GM23338 (cell line): Measurements from ENCODE around the gene GPC6. TPM values are rescaled to one million over a fixed set of nuclear protein-coding genes. Genes with fewer than 3 reads are reported as not detected.

Experiments
- ATAC-seq: fragments of 200-7000 bp; cut with Tn5 transposase; 3 replicates; pipeline ENCODE4 v1.9.1; 2020
- DNase-seq: peaks from one replicate; pipeline ENCODE4 v3.0.0-alpha.2; 2015; ENCODE audit warnings: low spot score
- H2AFZ ChIP-seq: fragments of 200-600 bp; sonication (generic); 2 replicates; pipeline ENCODE4 v1.8.0; 2016; ENCODE audit warnings: antibody characterized with exemption, mild to moderate bottlenecking, moderate library complexity
- H3F3A ChIP-seq: fragments of 200-600 bp; sonication (generic); replicated peaks from 2 replicates; pipeline ENCODE4 v1.8.0; 2017; ENCODE audit warnings: antibody characterized with exemption, mixed run types, low read depth
- H3K27ac ChIP-seq: fragments of 200-600 bp; sonication (generic); 2 replicates; pipeline ENCODE4 v1.6.1; 2016; ENCODE audit warnings: low read depth
- H3K27me3 ChIP-seq: fragments of 200-600 bp; sonication (generic); 2 replicates; pipeline ENCODE4 v1.8.0; 2016; ENCODE audit warnings: mild to moderate bottlenecking, mixed run types, moderate library complexity; ENCODE audit not compliant: insufficient read depth
- H3K36me3 ChIP-seq: fragments of 200-600 bp; sonication (generic); 2 replicates; pipeline ENCODE4 v1.8.0; 2016; ENCODE audit warnings: mild to moderate bottlenecking; ENCODE audit not compliant: insufficient read depth
- H3K4me1 ChIP-seq: fragments of 200-600 bp; sonication (generic); 2 replicates; pipeline ENCODE4 v1.8.0; 2016; ENCODE audit warnings: mild to moderate bottlenecking, moderate library complexity; ENCODE audit not compliant: insufficient read depth
- H3K4me2 ChIP-seq: fragments of 200-600 bp; sonication (generic); 2 replicates; pipeline ENCODE4 v1.7.1; 2017; ENCODE audit warnings: mixed run types
- H3K4me3 ChIP-seq: fragments of 200-600 bp; sonication (generic); 2 replicates; pipeline ENCODE4 v1.6.1; 2016; ENCODE audit warnings: mixed run types
- H3K79me2 ChIP-seq: fragments of 200-600 bp; sonication (generic); replicated peaks from 2 replicates; pipeline ENCODE4 v1.8.0; 2017; ENCODE audit warnings: mild to moderate bottlenecking; ENCODE audit not compliant: insufficient read depth
- H3K9me2 ChIP-seq: fragments of 200-600 bp; sonication (generic); 2 replicates; pipeline ENCODE4 v1.8.0; 2017; ENCODE audit not compliant: insufficient read depth
- H4K20me1 ChIP-seq: fragments of 200-600 bp; sonication (generic); replicated peaks from 2 replicates; pipeline ENCODE4 v1.8.0; 2017; ENCODE audit warnings: mild to moderate bottlenecking; ENCODE audit not compliant: insufficient read depth
- H3K27ac Mint-ChIP-seq: 2 replicates; pipeline ENCODE4 v1.8.0; 2020; ENCODE audit warnings: inconsistent platforms, mild to moderate bottlenecking, moderate library complexity, mixed read lengths
- H3K27me3 Mint-ChIP-seq: 3 replicates; pipeline ENCODE4 v1.8.0; 2022; ENCODE audit warnings: low read depth, mild to moderate bottlenecking, moderate library complexity, mixed read lengths, inconsistent platforms; ENCODE audit not compliant: insufficient read depth, poor library complexity
- H3K36me3 Mint-ChIP-seq: 3 replicates; pipeline ENCODE4 v1.8.0; 2021; ENCODE audit warnings: low read depth, mild to moderate bottlenecking, inconsistent platforms, moderate library complexity, mixed read lengths
- H3K4me1 Mint-ChIP-seq: 3 replicates; pipeline ENCODE4 v1.8.0; 2020; ENCODE audit warnings: mild to moderate bottlenecking, inconsistent platforms, mixed read lengths
- H3K4me3 Mint-ChIP-seq: 3 replicates; pipeline ENCODE4 v1.8.0; 2021; ENCODE audit warnings: moderate library complexity, mild to moderate bottlenecking, inconsistent platforms, mixed read lengths
- H3K9me3 Mint-ChIP-seq: 3 replicates; pipeline ENCODE4 v1.8.0; 2020; ENCODE audit warnings: moderate library complexity, mild to moderate bottlenecking, inconsistent platforms, mixed read lengths
- CREB1 ChIP-seq: fragments of 250-450 bp; sonication (Bioruptor Pico); IDR thresholded peaks from 2 replicates; pipeline ENCODE4 v1.5.0; 2020; ENCODE audit warnings: low read depth, mild to moderate bottlenecking, moderate library complexity
- EZH2 ChIP-seq: fragments of 200-600 bp; sonication (generic); IDR thresholded peaks from one replicate; pipeline ENCODE4 v1.8.0; 2017; ENCODE audit warnings: antibody characterized with exemption, mild to moderate bottlenecking, low read depth; ENCODE audit not compliant: unreplicated experiment
- JUNB ChIP-seq: IDR thresholded peaks from one replicate; pipeline ENCODE4 v1.6.1; 2016; ENCODE audit warnings: antibody characterized with exemption; ENCODE audit not compliant: unreplicated experiment
- NANOG ChIP-seq: IDR thresholded peaks from 2 replicates; pipeline ENCODE4 v1.6.1; 2016; ENCODE audit warnings: antibody characterized with exemption, borderline replicate concordance
- POLR2AphosphoS5 ChIP-seq: IDR thresholded peaks from 2 replicates; pipeline ENCODE4 v1.6.1; 2016; ENCODE audit warnings: antibody characterized with exemption, low read depth
- STAT1 ChIP-seq: IDR thresholded peaks from one replicate; pipeline ENCODE4 v1.6.1; 2016; ENCODE audit warnings: antibody characterized with exemption; ENCODE audit not compliant: unreplicated experiment
- ZNF331 ChIP-seq: fragments of 250-450 bp; sonication (Bioruptor Pico); IDR thresholded peaks from 2 replicates; pipeline ENCODE4 v1.5.0; 2020; ENCODE audit warnings: low read depth, mild to moderate bottlenecking, moderate library complexity
- polyA plus RNA-seq: library from polyadenylated mRNA; unstranded; fragments of >200 nt; fragmentation: Nextera tagmentation; extraction: Ambion mirVana; gene quantifications from 2 replicates; pipeline ENCODE4 v1.2.1, GENCODE V29; 2016
- total RNA-seq: library from RNA; depleted of rRNA; stranded (reverse); fragments of >200 nt; shearing (Covaris generic); gene quantifications from 2 replicates; pipeline ENCODE4 v1.2.3, GENCODE V29; 2014
- TF ChIP-seq, protein P1 (sequence below): fragments of 250-450 bp; sonication (Bioruptor Pico); IDR thresholded peaks from 2 replicates; pipeline ENCODE4 v1.5.0; 2020; ENCODE audit warnings: mild to moderate bottlenecking, moderate library complexity
- TF ChIP-seq, protein P2 (sequence below): IDR thresholded peaks from one replicate; pipeline ENCODE4 v1.6.1; 2018; ENCODE audit warnings: antibody characterized with exemption; ENCODE audit not compliant: unreplicated experiment
- TF ChIP-seq, protein P3 (sequence below): IDR thresholded peaks from 2 replicates; pipeline ENCODE4 v1.6.1; 2016; ENCODE audit warnings: antibody characterized with exemption

GPC6 gene
- total and polyA plus RNA-seq, 2 experiments from 2014 or later = 6.4 to 28.6 TPM

DNA sequence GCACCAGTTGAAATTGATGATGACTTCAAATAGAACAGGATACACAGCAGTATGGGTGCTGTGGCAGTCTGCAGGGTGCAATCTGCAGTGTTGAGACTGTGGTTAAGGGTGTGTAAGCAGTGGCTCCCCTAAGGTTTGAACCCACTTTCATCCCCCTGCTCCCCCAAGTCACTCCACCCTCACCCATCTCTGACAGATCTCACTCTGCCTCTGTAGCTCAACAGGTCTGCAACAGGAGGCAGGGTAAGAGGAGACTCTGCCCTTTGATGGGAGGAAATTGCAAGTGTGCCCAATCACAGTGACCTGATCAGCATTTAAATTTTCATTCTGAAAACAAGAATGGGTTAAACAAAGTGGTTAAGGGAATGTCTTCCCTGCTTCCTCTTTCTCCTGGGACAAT lies 1160.4 kb downstream of the GPC6 start:
- H3K27me3 Mint-ChIP-seq = peaks cover 2% of the 10 kb centered on the region

More for the DNA sequence above, 1160.4 kb downstream of the GPC6 start:
- H3K79me2 ChIP-seq = no peaks in the 10 kb centered on the region
- peak overlapping the region; percentile 22; the same call in 1 of the 2 replicates for H3K27ac Mint-ChIP-seq
- peaks cover 12% of the 10 kb centered on the region for H3K4me1 Mint-ChIP-seq
- H3K4me3 Mint-ChIP-seq = no peak overlapping the region
- peak overlapping the region; percentile 21; the same call in 1 of the 2 replicates for H3K4me2 ChIP-seq
- H2AFZ ChIP-seq = no peak overlapping the region
- ATAC-seq (peak; percentile 58; the same call in 2 of the 3 replicates), DNase-seq (peak; percentile 24)
- H3F3A ChIP-seq = no peaks in the 10 kb centered on the region
- H3K27me3 ChIP-seq = no peaks in the 10 kb centered on the region
- no peaks in the 10 kb centered on the region for H3K36me3 ChIP-seq
- no peaks in the 10 kb centered on the region for H3K9me2 ChIP-seq
- TF ChIP-seq ZNF331 (CRISPR knock-in tag) (no peak), EZH2 (no peak), CREB1 (CRISPR knock-in tag) (no peak), POLR2AphosphoS5 (no peak), NANOG (no peak), STAT1 (no peak), JUNB (no peak)
- TF ChIP-seq, protein P1, sequence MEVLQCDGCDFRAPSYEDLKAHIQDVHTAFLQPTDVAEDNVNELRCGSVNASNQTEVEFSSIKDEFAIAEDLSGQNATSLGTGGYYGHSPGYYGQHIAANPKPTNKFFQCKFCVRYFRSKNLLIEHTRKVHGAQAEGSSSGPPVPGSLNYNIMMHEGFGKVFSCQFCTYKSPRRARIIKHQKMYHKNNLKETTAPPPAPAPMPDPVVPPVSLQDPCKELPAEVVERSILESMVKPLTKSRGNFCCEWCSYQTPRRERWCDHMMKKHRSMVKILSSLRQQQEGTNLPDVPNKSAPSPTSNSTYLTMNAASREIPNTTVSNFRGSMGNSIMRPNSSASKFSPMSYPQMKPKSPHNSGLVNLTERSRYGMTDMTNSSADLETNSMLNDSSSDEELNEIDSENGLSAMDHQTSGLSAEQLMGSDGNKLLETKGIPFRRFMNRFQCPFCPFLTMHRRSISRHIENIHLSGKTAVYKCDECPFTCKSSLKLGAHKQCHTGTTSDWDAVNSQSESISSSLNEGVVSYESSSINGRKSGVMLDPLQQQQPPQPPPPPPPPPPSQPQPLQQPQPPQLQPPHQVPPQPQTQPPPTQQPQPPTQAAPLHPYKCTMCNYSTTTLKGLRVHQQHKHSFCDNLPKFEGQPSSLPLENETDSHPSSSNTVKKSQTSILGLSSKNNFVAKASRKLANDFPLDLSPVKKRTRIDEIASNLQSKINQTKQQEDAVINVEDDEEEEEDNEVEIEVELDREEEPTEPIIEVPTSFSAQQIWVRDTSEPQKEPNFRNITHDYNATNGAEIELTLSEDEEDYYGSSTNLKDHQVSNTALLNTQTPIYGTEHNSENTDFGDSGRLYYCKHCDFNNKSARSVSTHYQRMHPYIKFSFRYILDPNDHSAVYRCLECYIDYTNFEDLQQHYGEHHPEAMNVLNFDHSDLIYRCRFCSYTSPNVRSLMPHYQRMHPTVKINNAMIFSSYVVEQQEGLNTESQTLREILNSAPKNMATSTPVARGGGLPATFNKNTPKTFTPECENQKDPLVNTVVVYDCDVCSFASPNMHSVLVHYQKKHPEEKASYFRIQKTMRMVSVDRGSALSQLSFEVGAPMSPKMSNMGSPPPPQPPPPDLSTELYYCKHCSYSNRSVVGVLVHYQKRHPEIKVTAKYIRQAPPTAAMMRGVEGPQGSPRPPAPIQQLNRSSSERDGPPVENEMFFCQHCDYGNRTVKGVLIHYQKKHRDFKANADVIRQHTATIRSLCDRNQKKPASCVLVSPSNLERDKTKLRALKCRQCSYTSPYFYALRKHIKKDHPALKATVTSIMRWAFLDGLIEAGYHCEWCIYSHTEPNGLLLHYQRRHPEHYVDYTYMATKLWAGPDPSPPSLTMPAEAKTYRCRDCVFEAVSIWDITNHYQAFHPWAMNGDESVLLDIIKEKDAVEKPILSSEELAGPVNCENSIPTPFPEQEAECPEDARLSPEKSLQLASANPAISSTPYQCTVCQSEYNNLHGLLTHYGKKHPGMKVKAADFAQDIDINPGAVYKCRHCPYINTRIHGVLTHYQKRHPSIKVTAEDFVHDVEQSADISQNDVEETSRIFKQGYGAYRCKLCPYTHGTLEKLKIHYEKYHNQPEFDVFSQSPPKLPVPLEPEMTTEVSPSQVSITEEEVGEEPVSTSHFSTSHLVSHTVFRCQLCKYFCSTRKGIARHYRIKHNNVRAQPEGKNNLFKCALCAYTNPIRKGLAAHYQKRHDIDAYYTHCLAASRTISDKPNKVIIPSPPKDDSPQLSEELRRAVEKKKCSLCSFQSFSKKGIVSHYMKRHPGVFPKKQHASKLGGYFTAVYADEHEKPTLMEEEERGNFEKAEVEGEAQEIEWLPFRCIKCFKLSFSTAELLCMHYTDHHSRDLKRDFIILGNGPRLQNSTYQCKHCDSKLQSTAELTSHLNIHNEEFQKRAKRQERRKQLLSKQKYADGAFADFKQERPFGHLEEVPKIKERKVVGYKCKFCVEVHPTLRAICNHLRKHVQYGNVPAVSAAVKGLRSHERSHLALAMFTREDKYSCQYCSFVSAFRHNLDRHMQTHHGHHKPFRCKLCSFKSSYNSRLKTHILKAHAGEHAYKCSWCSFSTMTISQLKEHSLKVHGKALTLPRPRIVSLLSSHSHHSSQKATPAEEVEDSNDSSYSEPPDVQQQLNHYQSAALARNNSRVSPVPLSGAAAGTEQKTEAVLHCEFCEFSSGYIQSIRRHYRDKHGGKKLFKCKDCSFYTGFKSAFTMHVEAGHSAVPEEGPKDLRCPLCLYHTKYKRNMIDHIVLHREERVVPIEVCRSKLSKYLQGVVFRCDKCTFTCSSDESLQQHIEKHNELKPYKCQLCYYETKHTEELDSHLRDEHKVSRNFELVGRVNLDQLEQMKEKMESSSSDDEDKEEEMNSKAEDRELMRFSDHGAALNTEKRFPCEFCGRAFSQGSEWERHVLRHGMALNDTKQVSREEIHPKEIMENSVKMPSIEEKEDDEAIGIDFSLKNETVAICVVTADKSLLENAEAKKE (CRISPR knock-in tag) = no peak
- TF ChIP-seq, protein P2, sequence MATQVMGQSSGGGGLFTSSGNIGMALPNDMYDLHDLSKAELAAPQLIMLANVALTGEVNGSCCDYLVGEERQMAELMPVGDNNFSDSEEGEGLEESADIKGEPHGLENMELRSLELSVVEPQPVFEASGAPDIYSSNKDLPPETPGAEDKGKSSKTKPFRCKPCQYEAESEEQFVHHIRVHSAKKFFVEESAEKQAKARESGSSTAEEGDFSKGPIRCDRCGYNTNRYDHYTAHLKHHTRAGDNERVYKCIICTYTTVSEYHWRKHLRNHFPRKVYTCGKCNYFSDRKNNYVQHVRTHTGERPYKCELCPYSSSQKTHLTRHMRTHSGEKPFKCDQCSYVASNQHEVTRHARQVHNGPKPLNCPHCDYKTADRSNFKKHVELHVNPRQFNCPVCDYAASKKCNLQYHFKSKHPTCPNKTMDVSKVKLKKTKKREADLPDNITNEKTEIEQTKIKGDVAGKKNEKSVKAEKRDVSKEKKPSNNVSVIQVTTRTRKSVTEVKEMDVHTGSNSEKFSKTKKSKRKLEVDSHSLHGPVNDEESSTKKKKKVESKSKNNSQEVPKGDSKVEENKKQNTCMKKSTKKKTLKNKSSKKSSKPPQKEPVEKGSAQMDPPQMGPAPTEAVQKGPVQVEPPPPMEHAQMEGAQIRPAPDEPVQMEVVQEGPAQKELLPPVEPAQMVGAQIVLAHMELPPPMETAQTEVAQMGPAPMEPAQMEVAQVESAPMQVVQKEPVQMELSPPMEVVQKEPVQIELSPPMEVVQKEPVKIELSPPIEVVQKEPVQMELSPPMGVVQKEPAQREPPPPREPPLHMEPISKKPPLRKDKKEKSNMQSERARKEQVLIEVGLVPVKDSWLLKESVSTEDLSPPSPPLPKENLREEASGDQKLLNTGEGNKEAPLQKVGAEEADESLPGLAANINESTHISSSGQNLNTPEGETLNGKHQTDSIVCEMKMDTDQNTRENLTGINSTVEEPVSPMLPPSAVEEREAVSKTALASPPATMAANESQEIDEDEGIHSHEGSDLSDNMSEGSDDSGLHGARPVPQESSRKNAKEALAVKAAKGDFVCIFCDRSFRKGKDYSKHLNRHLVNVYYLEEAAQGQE = no peak
- TF ChIP-seq, protein P3, sequence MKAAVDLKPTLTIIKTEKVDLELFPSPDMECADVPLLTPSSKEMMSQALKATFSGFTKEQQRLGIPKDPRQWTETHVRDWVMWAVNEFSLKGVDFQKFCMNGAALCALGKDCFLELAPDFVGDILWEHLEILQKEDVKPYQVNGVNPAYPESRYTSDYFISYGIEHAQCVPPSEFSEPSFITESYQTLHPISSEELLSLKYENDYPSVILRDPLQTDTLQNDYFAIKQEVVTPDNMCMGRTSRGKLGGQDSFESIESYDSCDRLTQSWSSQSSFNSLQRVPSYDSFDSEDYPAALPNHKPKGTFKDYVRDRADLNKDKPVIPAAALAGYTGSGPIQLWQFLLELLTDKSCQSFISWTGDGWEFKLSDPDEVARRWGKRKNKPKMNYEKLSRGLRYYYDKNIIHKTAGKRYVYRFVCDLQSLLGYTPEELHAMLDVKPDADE = no peak
- H3K4me1 ChIP-seq = no peaks in the 10 kb centered on the region; the same call in none of the 2 replicates
- H3K9me3 Mint-ChIP-seq = no peaks in the 10 kb centered on the region
- no peak overlapping the region for H3K4me3 ChIP-seq
- no peaks in the 10 kb centered on the region for H3K36me3 Mint-ChIP-seq
- H3K27ac ChIP-seq = no peak overlapping the region
- H4K20me1 ChIP-seq = no peaks in the 10 kb centered on the region
